Erythroblast (primary cell): ENCODE measurements around the gene GATA2.

Experiments used
- GATA1 ChIP-seq: IDR thresholded peaks from 2 replicates; pipeline ENCODE4 v1.6.1; 2011; ENCODE audit warnings: low read depth, mild to moderate bottlenecking, control low read depth, low read length, moderate library complexity
- POLR2A ChIP-seq: IDR thresholded peaks from 2 replicates; pipeline ENCODE4 v1.6.1; 2011; ENCODE audit warnings: mild to moderate bottlenecking, low read length

DNA sequence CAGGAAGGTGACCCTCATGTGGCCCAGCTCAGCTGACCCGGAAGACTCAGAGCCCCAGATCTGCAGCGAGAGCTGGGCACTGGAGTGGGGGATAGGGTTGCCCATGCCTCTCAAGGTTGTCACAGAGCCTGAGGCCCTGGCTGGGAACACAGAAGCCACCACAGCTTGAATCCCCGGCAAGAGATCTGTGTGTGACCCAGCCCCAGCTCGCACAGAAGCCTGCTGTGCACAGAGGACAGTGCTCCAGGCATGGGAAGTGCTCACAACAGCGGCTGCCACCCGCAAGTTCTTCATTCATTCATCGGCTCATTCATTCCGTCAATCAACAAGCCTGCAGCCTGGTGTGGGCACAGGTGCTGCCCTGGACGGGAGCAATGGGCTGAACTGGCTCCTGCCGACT is 62.7 kb downstream of the GATA2 start:
- TF ChIP-seq GATA1 (no peak), POLR2A (no peak)
